Activated T-helper 1 cell treated with Interleukin-2 at 50 U/mL for 16 hours (primary cell): ENCODE measurements around the gene MPPED1.

Source experiments
- DNase-seq: peaks from one replicate; pipeline ENCODE4 v3.0.0-alpha.2; 2020; ENCODE audit warnings: low read depth

MPPED1 gene

DNA sequence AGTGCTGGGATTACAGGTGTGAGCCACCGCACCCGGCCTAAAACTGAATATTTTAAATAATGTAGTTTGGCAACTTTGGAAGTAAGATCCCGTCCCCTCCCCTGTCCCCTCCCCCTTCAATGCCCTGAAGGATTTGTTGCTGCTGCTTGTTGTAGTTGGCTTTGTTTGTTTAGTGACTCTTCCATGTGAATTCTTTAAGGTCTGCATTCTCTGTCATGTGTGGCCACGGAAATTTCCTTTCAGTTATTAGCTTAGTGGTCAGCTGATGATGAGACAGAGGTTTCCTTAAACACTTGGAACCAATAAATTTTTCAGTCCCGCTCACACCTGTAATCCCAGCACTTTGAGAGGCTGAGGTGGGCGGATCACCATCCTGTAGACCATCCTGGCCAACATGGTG, 109.9 kb downstream of the MPPED1 start:
- DNase-seq, result no peak

DNA sequence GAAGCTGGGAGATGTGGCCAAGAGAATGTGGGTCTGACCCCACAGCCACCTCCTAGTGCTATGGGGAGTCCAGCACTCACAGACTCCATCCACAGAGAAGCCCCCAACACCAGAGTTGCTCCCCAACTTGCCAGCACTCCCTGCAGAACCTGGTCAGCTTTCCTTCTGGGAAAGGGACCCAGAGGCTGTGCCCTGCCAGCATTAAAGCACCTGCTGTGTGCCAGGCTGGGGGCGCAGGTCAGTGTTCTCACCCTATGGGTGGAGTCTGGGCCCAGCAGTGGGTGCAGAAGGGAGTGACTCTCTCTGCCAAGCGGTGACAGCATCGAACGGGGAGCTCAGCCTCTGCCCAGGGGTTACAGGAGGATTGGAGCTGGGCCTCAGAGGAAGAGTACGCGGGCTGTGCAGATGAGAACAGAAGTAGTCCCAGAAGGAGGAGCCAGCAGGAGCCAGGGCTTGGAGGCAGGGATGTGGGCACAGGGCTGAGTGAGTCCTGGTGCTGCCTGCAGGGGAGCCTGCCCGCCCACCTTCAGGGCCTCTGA, 114.4 kb downstream of the MPPED1 start:
- no peak for DNase-seq

DNA sequence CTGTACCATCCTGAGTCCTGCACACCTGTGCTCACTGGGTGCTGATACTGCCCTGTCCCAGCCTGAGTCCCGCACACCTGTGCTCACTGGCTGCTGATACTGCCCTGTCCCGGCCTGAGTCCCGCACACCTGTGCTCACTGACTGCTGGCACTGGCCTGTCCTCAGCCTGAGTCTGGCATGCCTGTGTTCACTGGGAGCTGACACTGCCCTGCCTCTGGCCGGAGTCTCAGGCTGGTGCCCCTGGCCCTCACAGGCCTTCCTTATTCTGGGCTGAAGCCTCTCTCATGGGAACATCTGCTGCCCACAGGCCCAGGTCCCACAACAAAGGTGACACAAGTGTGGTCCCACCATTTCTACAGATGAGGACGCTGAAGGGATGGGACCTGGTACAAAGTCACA, 115.1 kb downstream of the MPPED1 start:
- DNase-seq, result no peak

DNA sequence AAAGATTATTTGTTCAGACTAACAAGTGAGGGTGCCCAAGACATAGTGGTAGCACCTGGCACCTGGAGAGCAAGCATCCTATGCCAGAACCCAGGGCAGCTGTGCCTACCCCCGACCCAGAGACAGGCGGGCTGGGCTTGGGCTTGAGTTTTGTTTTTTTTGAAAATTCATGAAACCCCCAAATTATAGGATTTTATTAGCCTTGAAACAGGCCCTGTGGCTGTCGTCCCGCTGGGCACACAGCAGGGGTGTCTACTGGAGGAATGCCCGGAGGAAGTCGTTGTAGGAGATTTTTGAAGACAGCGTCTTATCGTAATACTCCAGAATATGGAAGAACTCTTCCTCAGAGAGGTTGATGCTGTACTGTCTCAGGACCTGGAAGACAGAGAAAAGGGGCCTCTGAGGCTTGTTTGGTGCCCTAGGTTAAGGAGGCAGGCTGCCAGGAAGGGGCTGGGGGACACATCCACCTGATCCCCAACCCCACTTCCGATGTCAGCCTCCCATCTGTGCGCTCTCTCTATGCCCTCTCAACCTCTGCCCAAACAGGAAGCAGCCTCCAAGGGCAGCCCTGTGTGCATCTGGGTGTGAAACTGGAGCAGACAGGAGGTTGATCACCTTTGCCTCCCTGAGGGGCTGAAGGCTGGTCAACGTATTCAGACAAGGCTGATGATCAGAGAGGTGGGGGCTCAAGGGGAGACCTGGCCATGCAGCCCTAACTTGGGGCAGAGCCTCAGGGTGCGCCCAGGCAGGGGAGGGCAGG, 117.0 kb downstream of the MPPED1 start:
- DNase-seq, result no peak

DNA sequence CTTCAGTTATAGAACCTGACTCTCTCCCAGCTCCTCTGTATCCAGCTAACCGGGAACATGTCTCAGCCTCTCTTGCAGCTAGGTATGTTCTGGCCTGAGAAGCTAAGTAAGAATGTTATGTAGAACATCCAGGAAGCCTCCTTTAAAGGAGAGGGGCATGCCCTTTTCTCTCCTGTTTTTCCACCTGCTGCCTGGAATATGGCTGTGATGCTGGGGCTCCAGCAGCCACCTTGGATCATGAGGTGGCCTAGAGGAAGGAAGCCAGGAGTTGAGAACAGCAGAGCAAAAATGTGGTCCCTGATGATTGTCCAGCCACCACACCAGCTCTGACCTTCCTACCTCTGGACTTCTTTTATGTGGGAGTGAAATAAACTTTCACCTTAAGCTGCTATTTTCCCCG, 117.6 kb downstream of the MPPED1 start:
- no peak for DNase-seq

DNA sequence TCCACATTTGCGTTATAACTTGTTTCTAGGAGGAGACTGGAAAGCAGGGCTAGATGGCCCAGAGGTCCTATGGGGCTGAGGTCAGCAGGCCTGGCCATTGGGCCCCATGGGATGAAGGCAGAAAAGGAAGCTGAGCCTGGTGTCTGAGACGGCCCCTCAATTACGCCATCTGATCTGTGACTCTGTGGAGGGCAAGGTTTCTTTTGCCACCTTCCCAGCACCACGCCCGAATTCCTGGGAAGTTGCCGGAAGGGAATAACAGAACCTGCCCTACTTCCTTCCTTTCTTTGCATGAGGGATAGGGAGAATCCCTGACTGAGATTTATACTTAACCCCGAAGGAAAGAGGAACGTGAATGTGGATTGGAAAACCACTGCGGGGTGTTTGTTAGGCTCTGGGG, 118.1 kb downstream of the MPPED1 start:
- DNase-seq, result no peak

DNA sequence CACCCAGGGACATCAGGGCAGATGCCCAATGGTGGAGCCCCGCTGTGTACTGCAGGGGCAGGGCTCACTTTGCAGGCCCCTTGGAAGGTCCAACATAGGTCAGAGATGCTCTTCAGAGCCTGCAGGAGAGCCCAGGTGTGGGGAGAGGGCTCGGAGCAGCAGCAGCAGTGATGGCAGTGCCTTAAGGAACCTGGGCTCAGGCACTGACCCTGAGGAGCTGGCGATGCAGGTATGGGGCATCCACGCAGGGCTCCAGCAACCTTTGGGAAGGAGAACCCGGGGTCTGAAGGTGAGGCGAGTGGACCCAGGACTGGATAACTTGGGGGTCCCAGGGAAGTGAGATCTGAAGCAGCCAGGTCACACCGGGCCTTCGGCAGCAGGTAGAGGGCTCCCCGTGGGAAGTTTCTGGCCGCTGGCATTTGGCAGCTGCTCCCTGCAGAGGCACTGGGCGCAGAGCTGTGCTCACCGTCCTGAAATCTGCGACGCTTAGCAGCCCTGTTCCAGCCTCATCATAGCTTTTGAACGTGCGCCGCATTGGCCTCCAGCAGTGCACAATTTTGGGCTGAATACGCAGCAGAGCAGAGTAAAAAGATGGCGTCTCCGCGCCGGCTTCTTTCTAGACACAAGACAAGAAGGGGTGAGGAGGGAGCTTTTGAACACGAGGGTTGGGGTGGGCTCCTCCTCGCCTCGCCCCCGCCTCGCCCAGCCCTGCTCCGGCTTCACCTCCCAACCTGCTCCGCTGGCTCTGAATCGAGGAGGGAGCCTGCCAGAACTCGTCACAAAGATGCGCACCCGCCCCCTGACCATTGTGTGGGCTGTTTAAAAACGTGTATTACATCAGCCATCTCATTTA, 118.8 kb downstream of the MPPED1 start:
- no peak for DNase-seq

DNA sequence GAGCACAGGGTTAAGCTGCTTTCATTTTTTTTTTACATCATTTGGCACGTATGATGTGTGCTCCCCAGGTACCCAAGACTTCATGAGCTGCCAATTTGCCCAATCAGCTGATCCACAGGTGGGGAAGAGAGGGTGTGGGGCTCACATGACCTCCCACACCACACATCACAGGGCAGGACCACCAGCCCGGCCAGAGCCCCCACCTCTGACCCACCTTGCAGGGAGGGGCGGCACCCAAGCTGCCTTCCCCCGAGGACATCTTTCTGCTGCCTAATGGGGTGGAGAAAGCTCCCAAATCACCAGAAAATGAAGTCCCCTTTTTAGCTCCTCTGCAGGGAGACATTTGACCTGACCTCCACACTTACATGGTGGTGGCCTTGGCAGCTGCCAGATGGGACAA, 119.8 kb downstream of the MPPED1 start:
- DNase-seq, result no peak

DNA sequence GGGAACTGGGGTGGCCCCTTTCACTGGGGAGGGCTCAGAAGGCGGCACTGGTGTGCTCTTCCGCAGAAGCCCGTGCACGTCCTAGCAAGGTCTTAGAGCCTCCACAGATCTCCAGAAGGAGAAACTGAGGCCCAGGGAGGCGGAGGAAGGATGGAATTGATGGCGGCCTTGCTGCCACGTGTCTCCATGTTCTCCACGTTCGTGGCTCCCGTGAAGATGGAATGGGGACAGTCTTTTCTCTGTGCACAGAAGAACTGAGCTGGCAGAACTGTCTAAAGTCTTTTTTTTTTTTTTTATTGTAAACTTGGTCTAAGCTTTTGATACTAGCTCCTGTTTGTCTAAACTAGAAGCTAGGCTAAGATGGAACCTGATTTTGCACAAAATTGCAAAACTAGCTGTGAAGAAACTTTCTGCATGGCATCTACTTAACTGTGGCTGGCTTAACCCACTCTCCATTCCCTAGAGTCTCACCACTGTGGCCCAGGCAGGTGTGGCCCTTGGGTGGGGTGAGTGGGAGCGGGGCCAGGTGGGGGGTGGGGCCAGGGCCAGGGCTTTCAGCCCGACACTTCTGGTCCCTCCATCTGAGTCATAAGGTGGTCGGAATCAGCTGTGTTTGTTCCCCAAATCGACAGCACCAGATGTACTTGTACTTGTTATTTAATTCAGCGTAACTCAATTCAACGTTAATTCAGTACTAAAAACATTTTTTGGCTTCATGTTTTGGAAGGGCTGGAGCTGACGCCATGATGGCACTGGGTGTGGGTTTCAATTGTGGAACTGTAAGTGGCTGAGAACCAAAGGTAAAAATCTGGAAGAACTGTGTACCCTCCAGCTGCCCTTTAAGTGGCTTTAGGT, 120.7 kb downstream of the MPPED1 start:
- no peak for DNase-seq

DNA sequence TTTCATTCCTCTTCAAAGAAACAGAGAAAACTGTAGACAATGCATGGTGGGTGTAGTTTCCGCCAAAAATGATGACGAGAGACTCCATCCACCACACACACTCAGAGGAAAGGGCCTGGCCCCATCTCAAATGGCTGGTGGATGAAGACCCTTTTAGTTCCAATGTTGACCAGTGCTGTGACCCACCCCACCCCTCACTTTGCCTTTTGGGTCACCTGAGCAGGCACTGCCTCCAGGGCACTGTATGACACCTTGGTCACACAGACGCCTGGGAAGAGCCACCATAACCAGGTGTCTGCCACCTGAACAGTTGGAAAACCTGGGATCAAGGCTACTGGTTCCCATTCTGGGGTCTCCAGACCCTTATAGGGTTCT, 121.3 kb downstream of the MPPED1 start:
- DNase-seq, result no peak

DNA sequence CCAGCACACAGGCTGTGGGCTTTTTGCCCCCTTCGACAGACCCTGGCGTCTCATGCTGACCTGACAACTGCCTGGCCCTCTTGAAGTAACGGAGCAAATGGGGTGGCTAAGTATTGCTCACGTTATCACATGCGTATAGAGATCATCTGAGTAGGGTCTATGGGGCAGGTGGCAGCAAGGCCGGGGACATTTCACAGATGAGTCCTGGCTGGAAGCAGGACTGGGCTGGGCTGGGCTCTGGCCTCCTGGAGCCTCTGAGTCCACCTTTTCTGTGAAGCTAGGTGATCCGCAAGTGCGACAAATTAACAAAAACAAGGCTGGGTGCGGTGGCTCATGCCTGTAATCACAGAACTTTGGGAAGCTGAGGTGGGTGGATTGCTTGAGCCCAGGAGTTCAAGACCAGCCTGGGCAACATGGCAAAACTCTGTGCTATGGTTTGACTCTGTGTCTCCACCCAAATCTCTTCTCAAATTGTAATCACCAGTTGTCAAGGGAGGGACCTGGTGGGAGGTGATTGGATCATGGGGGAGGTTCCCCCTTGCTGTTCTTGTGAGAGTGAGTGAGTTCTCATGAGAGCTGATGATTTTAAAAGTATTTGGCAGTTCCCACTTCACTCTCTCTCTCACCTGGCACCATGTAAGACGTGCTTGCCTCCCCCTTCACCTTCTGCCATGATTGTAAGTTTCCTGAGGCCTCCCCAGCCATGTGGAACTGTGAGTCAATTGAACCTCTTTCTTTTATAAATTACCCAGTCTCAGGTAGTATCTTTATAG, 122.0 kb downstream of the MPPED1 start:
- DNase-seq, result no peak

DNA sequence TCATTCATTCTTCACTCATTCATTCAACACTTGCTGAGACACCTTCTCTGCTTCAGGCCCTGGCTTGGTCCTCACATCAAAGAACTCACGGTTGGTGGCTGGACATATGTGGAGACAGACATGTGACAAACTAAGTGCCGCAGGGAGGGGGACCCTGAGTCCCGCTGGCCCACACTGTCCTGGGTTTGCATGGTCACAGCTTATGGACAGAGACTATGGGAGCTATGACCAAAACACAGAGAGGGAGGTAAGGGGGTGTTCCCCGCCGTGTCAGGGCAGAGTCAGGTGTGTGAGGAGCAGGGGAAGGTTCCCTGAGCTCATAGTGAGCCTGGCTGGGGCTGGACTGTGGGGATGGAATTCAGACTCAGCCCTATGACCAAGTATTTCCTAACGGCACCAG, 123.1 kb downstream of the MPPED1 start:
- DNase-seq, result no peak

DNA sequence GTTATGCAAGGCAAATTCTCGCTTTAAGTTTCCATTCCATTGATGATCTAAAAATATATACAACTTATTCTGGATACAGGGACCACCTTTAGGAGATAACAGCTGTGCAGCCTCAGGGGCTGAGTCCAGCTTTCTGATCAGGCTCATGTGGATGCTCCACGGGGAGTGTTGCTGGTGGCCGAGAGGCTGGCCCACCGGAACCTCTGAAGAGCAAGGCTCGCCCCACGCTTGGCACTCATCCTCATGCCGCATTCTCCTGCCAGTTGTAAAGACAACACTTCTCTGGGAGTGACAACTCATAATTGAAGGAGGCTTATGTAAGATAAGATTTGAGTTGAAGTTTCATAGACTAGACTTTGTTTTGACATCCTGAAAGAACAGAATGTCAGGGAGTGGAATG, 123.5 kb downstream of the MPPED1 start:
- DNase-seq, result no peak

DNA sequence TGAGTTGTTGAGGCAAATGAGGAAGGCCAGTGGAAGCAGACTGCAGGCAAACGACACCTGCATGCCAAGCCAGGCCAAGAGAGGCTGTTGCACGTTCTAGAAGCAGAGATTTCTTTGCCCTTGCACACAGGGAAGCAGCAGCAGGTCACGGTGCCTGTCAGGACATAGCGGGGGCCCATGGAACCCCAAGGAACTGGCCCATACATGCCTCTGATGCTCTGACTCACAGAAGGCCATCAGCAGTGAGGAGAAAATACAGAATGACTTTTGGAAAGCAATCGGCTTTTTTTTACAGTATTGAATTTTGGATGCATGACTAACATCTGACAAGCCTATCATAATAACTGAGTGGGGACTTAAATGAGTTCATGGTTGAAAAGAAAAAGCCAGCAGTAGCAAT, 123.9 kb downstream of the MPPED1 start:
- DNase-seq, result no peak

DNA sequence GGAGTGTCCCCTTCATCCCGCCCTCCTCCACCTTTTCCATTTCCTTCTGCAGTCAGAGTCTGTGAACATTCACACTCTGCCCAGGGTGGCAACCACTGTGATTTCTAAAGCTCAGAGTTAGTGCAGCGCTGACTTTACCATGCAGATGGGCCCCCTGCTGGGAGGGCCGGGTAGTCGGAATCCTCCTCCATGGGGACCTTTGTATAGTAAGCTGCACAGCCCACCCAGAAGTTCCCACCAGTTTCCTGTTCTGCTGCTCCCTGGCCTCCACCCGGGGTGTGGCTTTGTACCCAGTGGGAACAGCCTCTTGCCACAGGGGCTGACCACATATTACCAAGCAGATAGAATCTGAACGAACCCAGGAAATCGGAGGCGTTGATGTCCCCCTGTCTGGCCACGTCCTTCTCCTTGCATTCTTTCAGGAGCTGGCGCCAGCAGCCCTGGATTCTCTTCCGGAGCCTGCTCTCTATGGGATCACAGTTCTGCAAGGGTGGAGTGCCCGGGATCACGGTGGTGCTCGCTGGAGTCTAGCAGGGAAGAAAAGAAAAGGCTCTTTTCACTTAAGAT, 125.3 kb downstream of the MPPED1 start:
- no peak for DNase-seq

DNA sequence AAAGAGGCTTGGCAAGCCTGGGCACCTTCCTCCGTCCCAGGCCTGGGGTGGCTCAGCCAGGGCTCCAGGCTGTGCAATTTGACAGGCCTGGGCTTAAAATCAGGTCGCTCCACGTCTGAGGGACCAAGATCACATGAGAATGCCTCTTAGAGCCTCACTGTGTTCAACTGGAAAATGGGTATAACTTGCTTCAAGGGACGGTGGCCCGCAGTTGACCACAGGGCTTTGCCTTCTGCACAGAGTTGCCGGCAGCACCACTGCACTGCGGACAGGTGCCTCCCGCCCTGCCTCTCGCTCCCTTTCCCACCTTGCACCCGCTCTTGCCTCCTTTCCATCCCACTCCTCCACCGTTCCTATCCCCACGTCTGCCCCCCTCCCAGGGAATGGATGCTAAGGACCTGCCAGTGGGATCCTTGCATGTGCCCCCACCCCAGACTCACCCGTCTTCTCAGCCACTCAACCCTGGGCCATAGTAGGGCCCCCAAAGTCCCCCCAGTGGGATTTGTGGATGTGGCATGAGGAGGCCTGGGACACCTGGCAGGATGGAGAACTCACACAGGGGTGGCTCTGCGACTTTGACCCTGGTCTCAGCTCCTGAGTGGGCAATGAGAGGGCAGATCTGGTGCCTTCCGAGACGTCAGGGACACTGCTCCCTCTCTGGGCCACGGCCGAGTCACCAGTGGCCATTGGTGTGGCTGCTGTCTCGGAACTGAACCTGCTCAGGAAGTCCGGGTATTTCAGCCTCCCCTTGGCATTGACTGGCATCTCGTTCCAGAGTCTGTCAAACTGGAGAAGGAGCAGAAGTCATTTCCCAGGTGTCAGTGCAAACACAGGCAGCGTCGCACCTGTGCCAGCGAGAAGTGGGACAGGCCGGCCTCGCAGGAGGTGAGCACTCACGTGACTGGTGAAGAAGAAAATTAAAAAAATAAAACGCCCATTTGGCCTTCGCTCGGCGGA, 128.0 kb downstream of the MPPED1 start:
- DNase-seq, result no peak

DNA sequence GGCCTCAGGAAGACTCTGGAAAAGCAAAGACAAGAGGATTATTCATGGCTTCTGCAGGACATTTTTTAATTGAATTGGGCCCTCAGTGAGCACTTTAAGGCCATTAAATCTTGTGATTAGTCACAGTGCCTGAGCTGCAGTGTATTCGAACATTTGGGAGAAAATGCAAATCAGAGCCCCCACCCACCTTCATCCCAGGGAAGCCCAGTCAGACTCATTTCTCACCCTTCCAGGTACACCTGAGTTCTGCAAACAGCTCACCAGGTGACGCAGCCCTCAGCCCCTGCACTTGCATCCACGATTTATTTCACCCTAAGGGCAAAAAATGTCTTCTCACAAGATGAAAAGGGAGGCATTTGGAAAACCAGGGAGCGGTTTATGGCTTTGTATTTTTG, 128.7 kb downstream of the MPPED1 start:
- DNase-seq, result no peak

DNA sequence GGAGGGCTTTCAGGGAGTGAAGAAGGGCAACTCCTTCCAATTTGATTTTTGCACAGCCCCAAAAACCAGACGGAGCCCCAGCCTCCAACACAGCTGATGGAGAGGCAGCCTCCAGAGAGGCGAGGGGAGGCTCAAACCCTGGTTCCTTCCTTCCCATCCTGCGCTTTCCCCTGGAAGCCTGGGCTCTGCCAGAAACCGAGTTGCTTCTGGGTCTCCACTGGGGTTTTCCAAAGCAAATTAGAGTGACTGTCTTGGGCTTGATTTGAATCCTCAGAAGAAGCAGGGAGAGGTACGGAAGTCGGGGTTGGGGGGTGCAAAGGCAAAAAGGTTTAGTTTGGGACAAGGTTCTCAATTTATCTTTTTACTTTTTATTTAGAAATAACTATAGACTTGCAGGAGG, 129.2 kb downstream of the MPPED1 start:
- DNase-seq, result no peak

DNA sequence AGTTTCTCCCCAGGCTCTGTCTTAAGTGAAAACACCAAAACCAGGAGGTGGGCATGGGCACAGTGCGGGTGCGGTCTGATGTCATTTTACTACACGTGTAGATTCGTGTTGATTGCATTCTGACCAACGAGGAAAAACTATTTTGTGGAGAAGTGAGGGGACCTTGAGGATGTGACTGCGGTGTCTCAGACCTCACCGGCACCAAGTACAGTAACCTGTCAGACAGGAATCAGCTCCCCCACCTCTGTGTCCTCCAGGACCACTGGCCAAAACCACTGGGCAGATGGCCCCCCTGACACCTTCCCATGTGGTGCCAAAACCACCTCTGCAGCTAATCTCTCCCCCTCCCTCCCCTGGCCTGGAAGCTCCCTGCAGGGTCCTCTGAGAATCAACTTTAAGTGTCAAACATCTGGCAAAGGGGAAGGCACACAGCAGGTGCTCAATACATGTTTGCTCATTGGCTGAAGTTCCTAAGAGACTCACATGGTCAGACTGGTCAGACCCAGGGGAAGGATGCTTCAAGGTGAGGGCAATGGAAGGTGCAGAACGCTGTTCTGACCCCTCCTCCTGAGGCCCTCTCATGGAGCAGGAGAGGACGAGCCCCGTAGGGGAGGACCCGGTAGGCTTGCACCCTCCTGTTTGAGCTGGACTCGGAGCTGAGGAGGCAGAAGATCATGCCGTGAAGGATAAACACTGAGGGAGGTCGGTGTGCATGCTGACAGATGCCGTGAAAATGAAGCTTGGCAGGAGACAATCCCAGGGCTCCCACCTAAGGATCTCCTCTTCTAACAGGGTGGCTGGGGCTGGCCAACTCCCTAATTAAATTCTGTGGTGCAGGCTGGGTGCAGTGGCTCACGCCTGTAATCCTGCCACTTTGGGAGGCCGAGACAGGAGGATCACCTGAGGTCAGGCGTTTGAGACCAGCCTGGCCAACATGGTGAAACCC, 129.9 kb downstream of the MPPED1 start:
- no peak for DNase-seq
